ENCODE data around the gene ATXN2.

The ATXN2 gene

GRCh38 chr12:111448846-111449790 is 150.0 kb downstream of the ATXN2 start:
- no peak for DNase-seq

- DNase-seq: no peak
Observed at GRCh38 chr12:111448266-111448830, 150.8 kb downstream of the ATXN2 start.

GRCh38 chr12:111447571-111448265 is 151.4 kb downstream of the ATXN2 start:
- no peak for DNase-seq

GRCh38 chr12:111446631-111447570 is 152.2 kb downstream of the ATXN2 start:
- DNase-seq: no peak

- DNase-seq: peak; percentile 49
Observed at GRCh38 chr12:111445726-111446581, 153.2 kb downstream of the ATXN2 start.

GRCh38 chr12:111444925-111445725 is 154.0 kb downstream of the ATXN2 start:
- DNase-seq: no peak

GRCh38 chr12:111444314-111444924 is 154.7 kb downstream of the ATXN2 start:
- DNase-seq: no peak

- no peak for DNase-seq
Observed at GRCh38 chr12:111443586-111443985, 155.5 kb downstream of the ATXN2 start.

- DNase-seq: no peak
Observed at GRCh38 chr12:111443086-111443485, 156.0 kb downstream of the ATXN2 start.

- DNase-seq: no peak
Observed at GRCh38 chr12:111442301-111443045, 156.6 kb downstream of the ATXN2 start.

GRCh38 chr12:111441107-111441928 is 157.8 kb downstream of the ATXN2 start:
- DNase-seq: no peak

GRCh38 chr12:111440631-111441030 is 158.5 kb downstream of the ATXN2 start:
- no peak for DNase-seq

- no peak for DNase-seq
Observed at GRCh38 chr12:111440152-111440551, 159.0 kb downstream of the ATXN2 start.

GRCh38 chr12:111439657-111440151 is 159.4 kb downstream of the ATXN2 start:
- DNase-seq: no peak

- no peak for DNase-seq
Observed at GRCh38 chr12:111438481-111438880, 160.6 kb downstream of the ATXN2 start.

- no peak for DNase-seq
Observed at GRCh38 chr12:111437816-111438454, 161.2 kb downstream of the ATXN2 start.

- DNase-seq: no peak
Observed at GRCh38 chr12:111436811-111437210, 162.3 kb downstream of the ATXN2 start.

GRCh38 chr12:111436266-111436665 is 162.8 kb downstream of the ATXN2 start:
- DNase-seq: no peak

Data from NCI-H1092 (cell line).